ENCODE measurements around the gene RYK. TPM values are rescaled to one million over a fixed set of nuclear protein-coding genes. Genes with fewer than 3 reads are reported as not detected.

RYK gene
- polyA plus RNA-seq, 4 donors = 13.2 to 54.2 (median 22.0) TPM

- Histone ChIP-seq H3K36me3 (ENCODE audit: control insufficient read depth in 3 of 3, insufficient read depth in 2 of 3, low read depth in 1 of 3, low read length in 3 of 3) (no peaks in the 10 kb centered on the region), H3K27ac (ENCODE audit: low read depth in 1 of 3, low read length in 2 of 3) (no peak overlapping the region), H3K4me1 (ENCODE audit: control insufficient read depth in 3 of 3, insufficient read depth in 2 of 3, low read depth in 1 of 3, low read length in 2 of 3) (peaks cover 0 to 4% (median 0%) of the 10 kb centered on the region in 3 donors), H3K27me3 (ENCODE audit: control insufficient read depth in 3 of 3, insufficient read depth in 3 of 3, low read length in 3 of 3) (peaks cover 0 to 4% (median 0%) of the 10 kb centered on the region in 3 donors), H3K4me3 (ENCODE audit: low read depth in 1 of 3, low read length in 3 of 3) (no peak overlapping the region), H3K9me3 (ENCODE audit: control insufficient read depth in 2 of 2, insufficient read depth in 1 of 2, low read depth in 1 of 2, low read length in 1 of 2) (no peaks in the 10 kb centered on the region)
- FAIRE-seq (no peak), DNase-seq (no peak)
- WGBS, 3 donors = 84 to 87% (median 85%) methylated on average over 22 of the region's 22 CpGs
Measured at GRCh38 chr3:134251731-134252391, 1.2 kb upstream of the RYK start.

GRCh38 chr3:134249935-134250716, 533 bp downstream of the RYK start:
- Histone ChIP-seq H3K27ac (ENCODE audit: low read depth in 1 of 3, low read length in 2 of 3) (peak overlapping the region; percentile 54 to 95 (median 86)), H3K27me3 (ENCODE audit: control insufficient read depth in 3 of 3, insufficient read depth in 3 of 3, low read length in 3 of 3) (peaks cover 0 to 4% (median 0%) of the 10 kb centered on the region in 3 donors), H3K9me3 (ENCODE audit: control insufficient read depth in 2 of 2, insufficient read depth in 1 of 2, low read depth in 1 of 2, low read length in 1 of 2) (no peaks in the 10 kb centered on the region), H3K4me1 (ENCODE audit: control insufficient read depth in 3 of 3, insufficient read depth in 2 of 3, low read depth in 1 of 3, low read length in 2 of 3) (peaks cover 0 to 4% (median 0%) of the 10 kb centered on the region in 3 donors), H3K36me3 (ENCODE audit: control insufficient read depth in 3 of 3, insufficient read depth in 2 of 3, low read depth in 1 of 3, low read length in 3 of 3) (peaks cover 0 to 4% (median 0%) of the 10 kb centered on the region in 3 donors), H3K4me3 (ENCODE audit: low read depth in 1 of 3, low read length in 3 of 3) (peak overlapping the region; percentile 51 to 95 (median 93))
- FAIRE-seq = no peak
- 0 to 1% (median 0%) methylated on average over 37 to 85 of the region's 85 CpGs for WGBS, 3 donors
- DNase-seq = peak; percentile 59 to 82

- H3K27ac ChIP-seq (ENCODE audit: low read depth in 1 of 3, low read length in 2 of 3) = peak overlapping the region in 1 of 3 donors; percentile 54
- H3K4me3 ChIP-seq (ENCODE audit: low read depth in 1 of 3, low read length in 3 of 3) = peak overlapping the region; percentile 51 to 95 (median 93)
- peaks cover 0 to 4% (median 0%) of the 10 kb centered on the region in 3 donors for H3K36me3 ChIP-seq (ENCODE audit: control insufficient read depth in 3 of 3, insufficient read depth in 2 of 3, low read depth in 1 of 3, low read length in 3 of 3)
- no peaks in the 10 kb centered on the region for H3K9me3 ChIP-seq (ENCODE audit: control insufficient read depth in 2 of 2, insufficient read depth in 1 of 2, low read depth in 1 of 2, low read length in 1 of 2)
- H3K27me3 ChIP-seq (ENCODE audit: control insufficient read depth in 3 of 3, insufficient read depth in 3 of 3, low read length in 3 of 3) = peaks cover 0 to 4% (median 0%) of the 10 kb centered on the region in 3 donors
- no peak for DNase-seq
- 1 to 7% (median 5%) methylated on average over 4 of the region's 4 CpGs for WGBS, 3 donors
- peaks cover 0 to 5% (median under 1%) of the 10 kb centered on the region in 3 donors for H3K4me1 ChIP-seq (ENCODE audit: control insufficient read depth in 3 of 3, insufficient read depth in 2 of 3, low read depth in 1 of 3, low read length in 2 of 3)
- FAIRE-seq = no peak
Measured at GRCh38 chr3:134249296-134249841, 1.3 kb downstream of the RYK start.

- Histone ChIP-seq H3K27ac (ENCODE audit: low read depth in 1 of 3, low read length in 2 of 3) (no peak overlapping the region), H3K4me1 (ENCODE audit: control insufficient read depth in 3 of 3, insufficient read depth in 2 of 3, low read depth in 1 of 3, low read length in 2 of 3) (peaks cover 9 to 19% (median 12%) of the 10 kb centered on the region in 3 donors), H3K27me3 (ENCODE audit: control insufficient read depth in 3 of 3, insufficient read depth in 3 of 3, low read length in 3 of 3) (no peaks in the 10 kb centered on the region), H3K4me3 (ENCODE audit: low read depth in 1 of 3, low read length in 3 of 3) (no peak overlapping the region), H3K9me3 (ENCODE audit: control insufficient read depth in 2 of 2, insufficient read depth in 1 of 2, low read depth in 1 of 2, low read length in 1 of 2) (no peaks in the 10 kb centered on the region), H3K36me3 (ENCODE audit: control insufficient read depth in 3 of 3, insufficient read depth in 2 of 3, low read depth in 1 of 3, low read length in 3 of 3) (peaks cover 0 to 4% (median 0%) of the 10 kb centered on the region in 3 donors)
- DNase-seq = no peak
- no peak for FAIRE-seq
- 86 to 93% (median 89%) methylated on average over 2 of the region's 2 CpGs for WGBS, 3 donors
Measured at GRCh38 chr3:134244921-134245320, 5.7 kb downstream of the RYK start.

- 74 to 85% (median 85%) methylated on average over 3 of the region's 3 CpGs for WGBS, 3 donors
- Histone ChIP-seq H3K9me3 (ENCODE audit: control insufficient read depth in 2 of 2, insufficient read depth in 1 of 2, low read depth in 1 of 2, low read length in 1 of 2) (no peaks in the 10 kb centered on the region), H3K4me3 (ENCODE audit: low read depth in 1 of 3, low read length in 3 of 3) (no peak overlapping the region), H3K27me3 (ENCODE audit: control insufficient read depth in 3 of 3, insufficient read depth in 3 of 3, low read length in 3 of 3) (no peaks in the 10 kb centered on the region), H3K27ac (ENCODE audit: low read depth in 1 of 3, low read length in 2 of 3) (peak overlapping the region in 1 of 3 donors; percentile 8), H3K36me3 (ENCODE audit: control insufficient read depth in 3 of 3, insufficient read depth in 2 of 3, low read depth in 1 of 3, low read length in 3 of 3) (peaks cover 0 to 4% (median 0%) of the 10 kb centered on the region in 3 donors), H3K4me1 (ENCODE audit: control insufficient read depth in 3 of 3, insufficient read depth in 2 of 3, low read depth in 1 of 3, low read length in 2 of 3) (peaks cover 9 to 17% (median 17%) of the 10 kb centered on the region in 3 donors)
- FAIRE-seq = no peak
- no peak for DNase-seq
Measured at GRCh38 chr3:134242649-134243617, 7.7 kb downstream of the RYK start.

GRCh38 chr3:134239538-134239937, 11.1 kb downstream of the RYK start:
- H3K4me1 ChIP-seq (ENCODE audit: control insufficient read depth in 3 of 3, insufficient read depth in 2 of 3, low read depth in 1 of 3, low read length in 2 of 3) = peaks cover 17 to 21% (median 19%) of the 10 kb centered on the region in 3 donors
- H3K4me3 ChIP-seq (ENCODE audit: low read depth in 1 of 3, low read length in 3 of 3) = no peak overlapping the region
- FAIRE-seq (no peak), DNase-seq (no peak)
- no peaks in the 10 kb centered on the region for H3K27me3 ChIP-seq (ENCODE audit: control insufficient read depth in 3 of 3, insufficient read depth in 3 of 3, low read length in 3 of 3)
- 79 to 89% (median 89%) methylated on average over 1 of the region's 1 CpG for WGBS, 3 donors
- H3K9me3 ChIP-seq (ENCODE audit: control insufficient read depth in 2 of 2, insufficient read depth in 1 of 2, low read depth in 1 of 2, low read length in 1 of 2) = no peaks in the 10 kb centered on the region
- H3K36me3 ChIP-seq (ENCODE audit: control insufficient read depth in 3 of 3, insufficient read depth in 2 of 3, low read depth in 1 of 3, low read length in 3 of 3) = no peaks in the 10 kb centered on the region
- no peak overlapping the region for H3K27ac ChIP-seq (ENCODE audit: low read depth in 1 of 3, low read length in 2 of 3)

- Histone ChIP-seq H3K4me3 (ENCODE audit: low read depth in 1 of 3, low read length in 3 of 3) (no peak overlapping the region), H3K27ac (ENCODE audit: low read depth in 1 of 3, low read length in 2 of 3) (no peak overlapping the region), H3K36me3 (ENCODE audit: control insufficient read depth in 3 of 3, insufficient read depth in 2 of 3, low read depth in 1 of 3, low read length in 3 of 3) (no peaks in the 10 kb centered on the region), H3K9me3 (ENCODE audit: control insufficient read depth in 2 of 2, insufficient read depth in 1 of 2, low read depth in 1 of 2, low read length in 1 of 2) (no peaks in the 10 kb centered on the region), H3K27me3 (ENCODE audit: control insufficient read depth in 3 of 3, insufficient read depth in 3 of 3, low read length in 3 of 3) (no peaks in the 10 kb centered on the region), H3K4me1 (ENCODE audit: control insufficient read depth in 3 of 3, insufficient read depth in 2 of 3, low read depth in 1 of 3, low read length in 2 of 3) (peaks cover 8 to 12% (median 9%) of the 10 kb centered on the region in 3 donors)
- WGBS, 3 donors = 50 to 72% (median 70%) methylated on average over 4 of the region's 4 CpGs
- no peak for FAIRE-seq
- peak; percentile 44 to 51 for DNase-seq
Measured at GRCh38 chr3:134237454-134238145, 13.1 kb downstream of the RYK start.

Data from small intestine (tissue), 7 donors.